ENCODE data around the gene LRRC28. TPM values are rescaled to one million over a fixed set of nuclear protein-coding genes. Genes with fewer than 3 reads are reported as not detected.

LRRC28 gene
- polyA plus RNA-seq, 3 donors, result 34.7 to 39.3 (median 35.8) TPM

DNA sequence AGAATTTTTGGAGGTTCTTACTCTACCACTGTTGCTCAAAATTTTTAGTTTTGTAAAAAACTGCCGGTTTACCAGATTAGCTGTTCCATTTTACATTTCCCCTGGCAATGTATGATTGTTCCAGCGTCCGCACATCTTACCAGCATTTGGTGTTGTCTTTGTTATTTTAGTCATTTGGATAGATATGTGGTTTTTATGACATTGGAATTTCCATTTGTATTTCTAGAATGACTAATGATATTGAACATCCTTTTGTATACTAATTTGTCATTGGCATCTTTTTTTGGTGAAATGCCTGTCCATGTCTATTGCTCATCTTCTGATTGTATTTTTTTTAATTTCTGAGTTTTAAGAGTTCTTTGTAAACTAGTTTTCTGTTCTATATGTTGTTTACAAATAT, 28.5 kb downstream of the LRRC28 start:
- DNase-seq (ENCODE audit: extremely low read depth in 1 of 11, low read depth in 9 of 11, low spot score in 4 of 11), result no peak

DNA sequence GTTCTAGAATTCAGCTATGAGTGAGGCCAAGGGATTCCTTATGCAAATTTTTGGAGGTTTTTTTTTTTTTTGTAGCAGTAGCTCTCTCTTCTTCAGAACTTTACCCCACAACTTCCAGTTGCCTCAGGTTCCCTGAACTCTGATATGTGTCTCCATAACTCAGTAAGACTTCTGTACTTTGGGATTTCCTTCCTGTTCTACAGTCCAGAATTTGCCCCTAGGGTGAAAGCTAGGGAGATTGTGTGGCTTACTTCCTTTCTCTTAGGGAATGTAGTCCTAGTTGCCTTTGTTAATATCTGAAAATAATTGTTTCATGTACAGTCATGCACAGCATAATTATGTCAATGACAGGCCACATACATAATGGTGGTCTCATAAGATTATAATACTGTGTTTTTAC, 30.8 kb downstream of the LRRC28 start:
- no peak for DNase-seq (ENCODE audit: extremely low read depth in 1 of 11, low read depth in 9 of 11, low spot score in 4 of 11)

DNA sequence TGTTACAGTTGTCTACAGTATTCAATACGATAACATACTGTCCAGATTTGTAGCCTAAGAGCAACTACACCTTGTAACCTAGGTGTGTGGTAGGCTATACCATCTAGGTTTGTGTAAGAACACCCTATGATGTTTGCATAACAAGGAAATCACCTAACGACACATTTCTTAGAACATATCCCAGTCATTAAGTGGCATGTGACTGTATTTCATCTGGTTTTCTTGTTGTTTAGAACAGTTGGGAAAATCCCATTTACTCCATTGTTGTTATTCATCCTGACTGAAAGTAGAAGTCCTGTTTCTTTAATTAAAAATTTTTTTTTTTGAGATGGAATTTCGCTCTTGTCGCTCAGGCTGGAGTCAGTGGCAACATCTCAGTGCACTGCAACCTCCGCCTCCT, 31.3 kb downstream of the LRRC28 start:
- no peak for DNase-seq (ENCODE audit: extremely low read depth in 1 of 11, low read depth in 9 of 11, low spot score in 4 of 11)

- no peak for DNase-seq (ENCODE audit: extremely low read depth in 1 of 11, low read depth in 9 of 11, low spot score in 4 of 11)
Observed at GRCh38 chr15:99283717-99284116, 32.4 kb downstream of the LRRC28 start.

DNA sequence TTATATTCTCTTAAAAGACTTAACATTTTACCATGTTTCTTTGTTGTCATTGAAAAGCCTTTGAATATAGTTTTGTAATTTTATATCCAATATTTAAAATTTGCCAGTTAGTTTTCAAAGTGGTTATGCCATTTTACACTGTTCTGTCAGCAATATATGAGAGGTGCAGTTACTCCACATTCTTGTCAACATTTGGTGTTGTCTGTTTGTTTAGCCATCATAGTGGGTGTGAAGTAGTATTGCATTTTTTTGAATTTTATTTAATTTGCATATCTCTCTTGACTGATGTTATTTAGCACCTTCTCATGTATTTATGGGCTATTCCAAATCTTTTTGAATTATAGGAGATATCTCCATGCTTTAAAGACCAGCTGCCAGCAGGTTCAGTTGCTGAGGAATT, 40.4 kb downstream of the LRRC28 start:
- DNase-seq (ENCODE audit: extremely low read depth in 1 of 11, low read depth in 9 of 11, low spot score in 4 of 11), result no peak

- no peak for DNase-seq (ENCODE audit: extremely low read depth in 1 of 11, low read depth in 9 of 11, low spot score in 4 of 11)
Observed at GRCh38 chr15:99295840-99296239, 44.6 kb downstream of the LRRC28 start.

GRCh38 chr15:99296386-99296785, 45.1 kb downstream of the LRRC28 start:
- DNase-seq (ENCODE audit: extremely low read depth in 1 of 11, low read depth in 9 of 11, low spot score in 4 of 11), result no peak

DNA sequence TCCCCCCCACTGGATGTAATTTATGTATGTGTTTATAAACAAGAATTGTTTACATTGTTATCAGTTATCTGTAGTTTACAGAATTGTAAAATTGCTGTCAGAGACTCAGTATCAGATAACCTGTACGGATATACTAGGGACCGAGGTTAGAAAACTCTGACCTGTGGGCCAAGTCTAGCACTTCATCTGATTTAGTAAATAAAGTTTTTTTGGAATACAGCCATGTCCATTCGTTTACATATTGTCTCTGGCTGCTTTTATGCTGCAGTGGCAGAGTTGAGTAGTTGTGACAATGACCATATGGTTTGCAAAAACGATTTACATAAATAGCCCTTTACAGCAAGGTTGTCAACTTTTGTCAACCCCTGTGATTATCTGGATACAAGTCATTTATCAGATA, 52.6 kb downstream of the LRRC28 start:
- peak in 7 of 11 donors; percentile 38 to 53 (median 42) for DNase-seq (ENCODE audit: extremely low read depth in 1 of 11, low read depth in 9 of 11, low spot score in 4 of 11)

DNA sequence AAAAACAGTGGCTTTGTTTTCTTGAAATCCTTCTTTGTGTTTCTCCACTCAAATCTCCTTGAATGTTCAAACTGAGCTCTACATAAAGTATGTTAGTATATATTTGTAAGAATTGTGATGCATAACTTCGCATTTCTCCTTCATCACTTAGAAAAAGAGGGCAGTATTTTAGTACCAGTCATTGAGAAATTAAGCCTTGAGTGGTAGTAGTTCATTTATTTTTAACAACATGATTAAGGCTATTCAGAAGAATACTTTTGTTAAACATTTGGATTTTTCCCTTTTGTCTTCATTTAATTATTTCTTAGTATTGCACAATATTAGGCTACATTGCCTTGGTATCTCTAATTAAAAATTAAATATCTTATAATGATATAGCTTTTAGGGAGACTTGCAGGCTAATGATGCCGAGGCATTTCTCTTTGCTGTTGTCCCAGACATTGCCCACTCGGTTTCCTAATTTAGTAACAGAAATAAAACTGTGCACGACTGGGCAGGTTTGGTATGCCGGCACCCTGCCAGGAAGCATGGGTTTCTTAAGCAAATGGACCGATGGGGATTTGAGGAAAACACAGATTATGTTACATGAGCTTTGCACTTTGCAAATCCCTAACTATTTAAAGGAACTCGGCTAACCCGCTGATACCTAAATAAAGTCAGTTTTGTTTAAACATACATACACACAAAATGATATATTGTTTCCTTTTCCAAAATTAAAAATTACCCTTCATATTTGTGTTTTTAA, 54.7 kb downstream of the LRRC28 start:
- DNase-seq (ENCODE audit: extremely low read depth in 1 of 11, low read depth in 9 of 11, low spot score in 4 of 11), result peak in 3 of 11 donors; percentile 53 to 66 (median 59)

GRCh38 chr15:99306694-99307338, 55.5 kb downstream of the LRRC28 start:
- no peak for DNase-seq (ENCODE audit: extremely low read depth in 1 of 11, low read depth in 9 of 11, low spot score in 4 of 11)

DNA sequence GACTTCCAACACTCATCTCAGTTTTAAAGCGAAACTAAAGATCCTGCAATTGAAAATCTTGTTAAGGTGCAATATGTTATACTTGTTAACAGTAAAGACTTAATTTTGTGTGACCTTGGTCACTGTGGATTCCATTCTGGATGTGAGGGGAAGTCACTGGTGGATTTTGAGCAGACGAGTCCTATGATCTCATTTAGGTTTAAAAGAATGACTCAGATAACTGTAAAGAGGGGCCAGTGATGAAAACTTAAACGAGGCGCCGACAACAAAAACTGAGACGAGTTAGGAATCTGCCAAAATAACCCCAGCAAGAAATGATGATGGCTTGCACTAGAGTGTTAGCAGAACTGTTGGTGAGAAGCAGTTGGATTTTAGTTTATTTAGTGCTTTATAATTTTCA, 56.5 kb downstream of the LRRC28 start:
- no peak for DNase-seq (ENCODE audit: extremely low read depth in 1 of 11, low read depth in 9 of 11, low spot score in 4 of 11)

GRCh38 chr15:99310745-99311144, 59.5 kb downstream of the LRRC28 start:
- no peak for DNase-seq (ENCODE audit: extremely low read depth in 1 of 11, low read depth in 9 of 11, low spot score in 4 of 11)

DNA sequence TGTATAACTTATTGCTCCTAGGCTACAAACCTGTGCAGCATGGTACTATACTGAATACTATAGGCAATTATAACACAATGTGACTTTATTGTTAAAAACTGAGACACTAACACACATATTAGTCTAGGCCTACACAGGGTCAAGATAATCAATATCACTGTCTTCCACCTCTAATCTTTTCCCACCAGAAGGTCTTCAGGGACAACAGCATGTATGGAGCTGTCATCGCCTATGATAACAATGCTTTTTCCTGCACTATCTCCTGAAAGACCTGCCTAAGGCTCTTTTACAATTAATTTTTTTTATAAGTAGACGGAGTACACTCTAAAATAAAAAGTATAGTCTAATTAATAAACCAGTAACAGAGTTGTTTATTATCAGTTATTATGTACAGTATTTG, 60.9 kb downstream of the LRRC28 start:
- no peak for DNase-seq (ENCODE audit: extremely low read depth in 1 of 11, low read depth in 9 of 11, low spot score in 4 of 11)

DNA sequence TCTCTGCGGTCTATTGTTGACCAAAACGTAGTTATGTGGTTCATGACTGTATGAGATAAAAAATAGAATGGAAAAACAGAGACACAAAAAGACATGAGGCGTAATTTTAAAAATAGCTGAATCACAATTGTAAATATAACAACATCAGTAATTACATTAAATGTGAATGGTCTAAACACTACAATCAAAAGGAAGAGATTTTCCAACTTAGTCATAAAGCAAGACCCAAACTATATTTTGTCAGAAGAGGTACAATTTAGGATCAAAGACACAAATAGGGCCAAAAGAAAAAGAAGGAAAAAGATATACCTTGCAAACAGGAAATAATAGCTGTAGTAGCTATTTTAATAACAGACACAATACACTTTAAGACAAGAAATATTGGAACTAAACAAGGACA, 61.5 kb downstream of the LRRC28 start:
- DNase-seq (ENCODE audit: extremely low read depth in 1 of 11, low read depth in 9 of 11, low spot score in 4 of 11), result no peak

DNA sequence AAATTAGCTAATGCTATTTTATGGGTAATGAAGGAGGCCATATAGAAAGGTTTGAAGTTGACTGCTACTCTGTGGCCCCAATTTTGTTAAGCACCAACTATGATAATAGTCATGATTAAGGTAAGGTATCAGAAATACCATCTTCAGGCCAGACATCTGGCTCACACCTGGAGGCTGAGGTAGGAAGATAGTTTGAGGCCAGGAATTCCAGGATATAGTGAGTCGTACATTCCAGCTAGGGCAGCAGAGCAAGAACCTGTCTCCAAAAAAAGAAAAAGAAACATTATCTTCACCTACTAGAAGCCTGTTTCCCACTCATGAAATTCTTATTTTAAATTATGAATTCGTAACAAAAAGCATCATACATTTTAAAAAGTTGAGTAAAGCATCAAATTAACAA, 64.4 kb downstream of the LRRC28 start:
- DNase-seq (ENCODE audit: extremely low read depth in 1 of 11, low read depth in 9 of 11, low spot score in 4 of 11), result no peak

GRCh38 chr15:99320374-99321215, 69.3 kb downstream of the LRRC28 start:
- no peak for DNase-seq (ENCODE audit: extremely low read depth in 1 of 11, low read depth in 9 of 11, low spot score in 4 of 11)

DNA sequence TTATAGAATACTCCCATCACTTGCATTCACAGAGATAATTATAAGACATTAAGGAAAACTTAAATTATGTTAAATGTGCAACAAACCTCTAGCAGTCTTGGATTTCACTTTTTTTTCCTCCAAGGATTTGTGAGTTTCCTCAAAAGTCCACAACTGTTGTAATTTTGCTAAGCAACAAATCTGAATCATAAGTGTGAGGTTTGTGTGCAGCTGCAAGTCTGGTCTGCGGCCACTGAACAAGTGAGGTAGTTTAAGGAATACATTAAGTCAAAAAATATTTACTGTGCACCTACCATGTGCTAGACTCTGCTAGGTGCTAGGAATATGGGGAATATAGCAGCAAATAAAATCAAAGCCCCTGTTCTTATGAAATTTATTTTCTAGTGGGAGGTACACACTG, 70.2 kb downstream of the LRRC28 start:
- DNase-seq (ENCODE audit: extremely low read depth in 1 of 11, low read depth in 9 of 11, low spot score in 4 of 11), result no peak

- no peak for DNase-seq (ENCODE audit: extremely low read depth in 1 of 11, low read depth in 9 of 11, low spot score in 4 of 11)
Observed at GRCh38 chr15:99322643-99323405, 71.5 kb downstream of the LRRC28 start.

GRCh38 chr15:99324082-99324620, 72.9 kb downstream of the LRRC28 start:
- no peak for DNase-seq (ENCODE audit: extremely low read depth in 1 of 11, low read depth in 9 of 11, low spot score in 4 of 11)
